CD4-positive, alpha-beta T cell treated with Interleukin-1 beta for 1 hour (primary cell): ENCODE measurements around the gene KAZALD1.
"Not testable (repeated sequence)": the region's sequence is repeated elsewhere in the genome, so short reads cannot be mapped to it uniquely, and the experiment has no call there.

ENCODE experiments used
- DNase-seq, 2 donors: peaks; one replicate each; pipeline ENCODE4 v3.0.0-alpha.2; 2020 to 2022

KAZALD1 gene

DNA sequence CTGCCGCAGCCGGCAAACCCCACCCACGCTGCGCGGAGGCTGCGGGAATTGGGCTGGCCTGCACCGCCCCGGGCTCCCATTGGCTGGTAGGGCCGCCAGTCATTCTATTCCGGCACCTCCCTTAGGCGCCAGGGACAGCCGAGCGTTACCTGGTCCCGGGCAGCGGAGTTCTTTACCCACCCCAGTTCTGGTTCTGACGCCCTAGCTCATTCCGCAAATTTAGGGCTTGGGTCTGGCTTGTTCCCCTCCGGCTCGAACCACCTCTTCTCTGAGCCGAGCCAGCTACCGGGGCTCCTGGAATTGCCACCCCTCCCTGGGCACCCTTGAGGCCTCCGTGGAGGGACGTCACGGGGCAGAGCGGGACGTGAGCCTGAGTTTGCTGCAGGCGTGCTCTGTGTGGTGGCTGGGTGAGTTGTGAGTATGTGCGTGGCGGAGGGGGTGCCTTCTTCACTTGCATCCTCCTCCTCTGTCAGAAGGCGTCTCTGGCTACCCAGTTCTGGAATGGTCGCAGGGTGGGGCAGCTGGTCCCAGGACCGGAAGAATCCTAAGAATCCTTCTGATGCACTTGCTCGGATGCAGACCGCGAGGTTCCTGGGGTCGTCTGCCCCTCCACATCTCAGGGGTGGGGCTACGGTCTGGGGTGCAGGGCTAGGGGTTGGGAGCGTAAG, 30.5 kb upstream of the KAZALD1 start, which contains the start of the genes PDZD7 and SFXN3:
PDZD7 (minus strand) TSS at position 2 of the 668 bp plus-strand sequence. CDS start 910 bp downstream, outside the sequence.
SFXN3 (plus strand) TSS at position 107 of the 668 bp plus-strand sequence. CDS start 3,461 bp downstream, outside the sequence.
- peak; percentile 94 to 95 for DNase-seq

DNA sequence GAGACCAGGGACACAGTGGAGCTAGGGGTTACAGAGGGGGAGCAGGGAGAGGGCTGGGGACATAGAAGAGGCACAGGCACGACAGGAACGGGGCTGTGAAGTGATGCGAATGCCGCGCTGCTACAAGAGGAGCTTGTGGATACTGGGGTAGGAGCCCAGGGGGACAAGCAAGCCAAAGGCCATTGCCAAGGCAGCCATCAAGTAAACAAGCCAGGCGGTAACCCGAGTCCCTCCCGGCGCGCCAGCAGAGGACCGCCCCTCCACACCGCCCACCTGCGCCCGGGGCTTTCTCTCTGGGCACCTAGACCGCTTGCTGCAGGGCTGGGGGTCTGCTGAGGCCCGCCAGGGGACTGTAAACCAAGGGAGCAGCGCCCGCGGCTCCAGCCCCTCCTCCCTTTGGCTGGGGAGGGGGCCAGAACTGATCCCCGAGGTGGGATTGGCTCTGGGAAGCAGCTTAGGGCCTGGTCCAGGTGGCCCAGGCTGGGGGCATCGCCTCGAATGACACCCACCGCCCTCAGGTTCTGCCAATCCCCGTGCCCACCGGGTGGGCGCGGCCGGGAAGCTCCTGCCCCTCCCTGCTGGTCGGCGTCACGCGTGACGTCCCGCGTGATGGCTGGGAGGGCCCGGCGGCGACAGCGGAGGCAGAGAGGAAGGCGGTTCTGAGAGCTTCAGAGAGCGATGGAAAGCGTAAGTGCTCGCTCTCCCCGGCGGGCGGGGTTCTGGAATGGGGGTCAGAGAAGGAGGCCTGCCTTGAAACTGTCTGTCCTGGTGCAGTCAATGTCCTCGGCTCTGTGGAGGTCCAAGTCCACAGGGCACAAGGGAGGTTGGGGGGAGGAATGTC, 29.8 kb upstream of the KAZALD1 start:
- peak; percentile 85 to 86 for DNase-seq

GRCh38 chr10:101032637-101033224, 29.1 kb upstream of the KAZALD1 start:
- DNase-seq: peak; percentile 46 to 60

GRCh38 chr10:101033276-101033675, 28.5 kb upstream of the KAZALD1 start:
- no peak for DNase-seq

DNA sequence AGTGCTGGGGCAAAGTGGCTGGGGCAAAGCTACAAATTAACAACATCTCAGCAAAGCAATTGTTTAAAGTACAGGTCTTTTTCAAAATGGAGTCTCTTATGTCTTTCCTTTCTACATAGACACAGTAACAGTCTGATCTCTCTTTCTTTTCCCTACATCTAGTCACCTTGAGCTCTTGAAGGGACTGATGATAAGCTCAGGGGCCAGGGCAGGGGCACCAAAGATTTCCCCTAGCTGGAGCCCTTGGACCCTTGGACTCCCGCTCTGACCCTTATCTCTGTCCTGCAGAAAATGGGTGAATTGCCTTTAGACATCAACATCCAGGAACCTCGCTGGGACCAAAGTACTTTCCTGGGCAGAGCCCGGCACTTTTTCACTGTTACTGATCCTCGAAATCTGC, 27.4 kb upstream of the KAZALD1 start:
- not testable (repeated sequence) for DNase-seq

GRCh38 chr10:101035314-101035713, 26.5 kb upstream of the KAZALD1 start:
- no peak for DNase-seq

DNA sequence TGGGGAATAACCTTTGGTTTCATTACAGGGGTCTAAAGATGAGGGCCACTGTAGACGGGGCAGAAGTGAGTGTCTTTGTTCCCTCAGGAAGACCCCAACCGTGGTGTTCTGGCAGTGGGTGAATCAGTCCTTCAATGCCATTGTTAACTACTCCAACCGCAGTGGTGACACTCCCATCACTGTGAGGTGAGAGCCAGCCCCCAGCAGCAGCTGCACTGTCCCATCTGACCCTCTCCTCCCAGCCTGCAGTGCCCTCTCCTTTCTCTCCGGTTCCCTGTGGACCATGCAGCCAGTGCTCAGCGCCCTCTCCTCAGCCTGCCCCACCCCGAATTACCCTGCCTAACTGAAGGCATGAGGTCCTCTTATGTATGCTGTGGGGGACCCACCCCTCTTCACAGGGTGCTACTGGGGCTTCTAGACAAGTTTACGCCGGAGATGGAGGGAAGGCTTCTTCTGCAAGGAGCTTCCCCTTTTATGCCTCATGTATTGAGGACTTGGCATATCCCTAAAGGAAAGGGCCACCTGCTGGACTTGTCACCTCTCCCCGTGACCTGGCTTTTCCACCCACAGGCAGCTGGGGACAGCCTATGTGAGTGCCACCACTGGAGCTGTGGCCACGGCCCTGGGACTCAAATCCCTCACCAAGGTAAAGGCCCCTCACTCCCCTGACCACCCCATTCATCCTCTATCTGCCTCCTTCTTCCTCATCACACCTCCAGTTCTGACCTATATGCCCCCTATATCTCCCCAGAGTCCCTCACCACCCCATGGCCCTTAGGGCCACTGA, 25.7 kb upstream of the KAZALD1 start:
- DNase-seq: no peak

GRCh38 chr10:101036726-101037125, 25.1 kb upstream of the KAZALD1 start:
- no peak for DNase-seq

GRCh38 chr10:101038484-101038883, 23.3 kb upstream of the KAZALD1 start:
- DNase-seq: no peak

DNA sequence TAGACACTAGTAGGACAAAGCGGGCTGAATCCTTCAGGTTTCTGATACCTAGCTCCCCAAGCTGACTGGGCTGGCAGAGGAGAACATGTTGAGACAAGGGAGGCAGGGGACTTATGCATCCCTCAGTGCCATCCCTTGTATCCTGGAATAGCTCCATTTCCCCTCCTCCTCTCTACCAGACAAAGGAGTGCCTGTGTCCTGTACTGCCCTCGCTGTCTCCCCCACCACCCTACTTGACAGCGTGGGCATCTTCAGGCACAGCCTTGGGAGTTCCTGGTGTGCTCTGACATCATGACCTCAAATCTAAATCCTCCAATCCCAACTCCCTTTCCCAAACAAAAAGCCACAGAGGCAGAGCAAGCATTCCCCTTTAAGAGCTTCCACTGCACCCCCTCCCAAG, 21.7 kb upstream of the KAZALD1 start:
- no peak for DNase-seq

- DNase-seq: no peak
These were observed 20.9 kb upstream of the KAZALD1 start for GRCh38 chr10:101040851-101041250.

GRCh38 chr10:101041252-101041761, 20.5 kb upstream of the KAZALD1 start:
- peak; percentile 79 to 84 for DNase-seq

GRCh38 chr10:101042118-101042517, 19.7 kb upstream of the KAZALD1 start:
- no peak for DNase-seq

- peak; percentile 87 for DNase-seq
These were observed 19.0 kb upstream of the KAZALD1 start for GRCh38 chr10:101042667-101043362.

DNA sequence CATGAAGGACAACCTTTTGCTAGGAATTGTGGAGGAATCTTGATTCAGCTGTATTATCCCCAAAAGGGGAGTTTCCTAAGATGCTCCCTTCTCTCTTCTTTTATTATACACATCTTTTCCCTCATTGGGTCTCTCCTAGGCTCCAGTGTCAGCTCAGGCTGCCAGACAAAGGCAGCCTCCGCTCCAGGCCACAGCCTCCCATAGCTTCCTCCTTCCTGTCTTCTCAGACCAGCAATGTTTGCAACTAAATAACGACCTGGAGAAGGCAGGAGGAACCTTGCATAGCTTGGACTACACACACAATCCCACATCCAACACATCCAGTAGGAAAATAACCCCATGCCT, 18.5 kb upstream of the KAZALD1 start:
- DNase-seq: no peak

DNA sequence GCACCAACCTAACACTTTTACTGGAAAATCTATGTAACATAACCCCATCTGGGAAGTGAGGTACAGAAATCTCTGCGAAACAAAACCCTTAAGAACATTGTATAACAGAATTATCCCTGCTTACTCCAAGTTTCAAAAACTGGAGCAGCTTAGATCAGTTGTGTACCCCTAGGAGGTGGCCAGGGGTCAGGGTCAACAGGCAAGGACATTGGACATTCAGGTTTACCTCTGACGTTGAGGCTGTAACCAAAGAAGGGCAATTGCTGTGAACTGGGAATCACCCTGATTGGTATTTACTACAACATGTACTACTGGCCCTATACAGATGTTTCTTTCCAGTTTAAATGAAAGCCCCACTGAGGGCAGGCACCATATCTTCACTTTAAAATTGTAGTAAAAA, 17.7 kb upstream of the KAZALD1 start:
- DNase-seq: no peak

DNA sequence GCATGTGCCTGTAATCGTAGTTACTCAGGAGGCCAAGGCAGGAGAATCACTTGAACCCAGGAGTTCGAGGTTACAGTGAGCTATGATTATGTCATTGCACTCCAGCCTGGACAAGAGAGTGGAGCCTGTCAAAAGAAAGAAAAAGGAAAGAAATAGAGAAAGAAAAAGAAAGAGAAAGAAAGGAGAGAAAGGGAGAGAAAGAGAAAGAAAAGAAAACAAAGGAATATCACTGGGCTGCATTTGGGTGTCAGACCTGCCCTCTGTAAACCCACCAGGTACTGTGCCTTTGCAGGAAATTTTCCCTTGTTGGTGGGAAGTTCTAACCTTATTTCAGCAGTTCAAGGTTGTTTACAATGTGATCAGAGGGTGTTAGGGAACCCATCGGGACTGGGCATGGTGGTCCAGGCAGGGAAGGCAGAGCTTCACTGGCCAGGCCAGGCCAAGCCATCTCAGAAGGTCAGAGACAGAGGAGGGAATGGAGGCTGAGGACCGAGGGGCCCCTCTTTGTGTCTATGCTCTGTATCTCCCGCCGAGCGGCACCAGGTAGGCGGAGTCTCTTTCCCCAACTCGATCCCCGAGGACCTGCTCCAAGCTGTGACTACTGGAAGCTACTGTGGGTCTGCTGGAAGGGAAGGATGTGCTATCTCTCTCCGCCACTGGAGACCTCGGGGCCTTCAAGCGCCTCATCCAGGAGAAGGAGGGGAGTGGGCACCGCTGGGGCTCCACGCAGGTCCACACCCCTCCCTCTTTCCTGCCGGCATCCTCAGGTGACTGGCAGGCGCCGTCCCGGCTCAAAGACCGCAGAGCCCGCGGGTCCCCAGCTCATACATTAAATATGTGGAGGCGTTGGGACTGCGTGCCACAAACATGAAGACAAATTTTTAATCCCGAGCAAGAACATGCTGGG, 15.2 kb upstream of the KAZALD1 start:
- no peak for DNase-seq

GRCh38 chr10:101047268-101047667, 14.5 kb upstream of the KAZALD1 start:
- DNase-seq: no peak

- no peak for DNase-seq
These were observed 13.6 kb upstream of the KAZALD1 start for GRCh38 chr10:101047961-101048892.
